Muscle of arm (tissue), 12 donors: ENCODE measurements around the gene SOBP. TPM values are rescaled to one million over a fixed set of nuclear protein-coding genes. Genes with fewer than 3 reads are reported as not detected.

Experiments used
- DNase-seq: peaks from one replicate; pipeline ENCODE4 v3.0.0-alpha.2; 2013
- polyA plus RNA-seq, 12 donors: library from polyadenylated mRNA; unstranded; fragments of 120-200 nt; gene quantifications; one replicate each; pipeline ENCODE4 v1.2.1, GENCODE V29; 2013; ENCODE audit not compliant: insufficient read length in 12 of 12

SOBP gene
- polyA plus RNA-seq, 12 donors = 13.5 to 24.4 (median 15.7) TPM; not detected in 1

DNA sequence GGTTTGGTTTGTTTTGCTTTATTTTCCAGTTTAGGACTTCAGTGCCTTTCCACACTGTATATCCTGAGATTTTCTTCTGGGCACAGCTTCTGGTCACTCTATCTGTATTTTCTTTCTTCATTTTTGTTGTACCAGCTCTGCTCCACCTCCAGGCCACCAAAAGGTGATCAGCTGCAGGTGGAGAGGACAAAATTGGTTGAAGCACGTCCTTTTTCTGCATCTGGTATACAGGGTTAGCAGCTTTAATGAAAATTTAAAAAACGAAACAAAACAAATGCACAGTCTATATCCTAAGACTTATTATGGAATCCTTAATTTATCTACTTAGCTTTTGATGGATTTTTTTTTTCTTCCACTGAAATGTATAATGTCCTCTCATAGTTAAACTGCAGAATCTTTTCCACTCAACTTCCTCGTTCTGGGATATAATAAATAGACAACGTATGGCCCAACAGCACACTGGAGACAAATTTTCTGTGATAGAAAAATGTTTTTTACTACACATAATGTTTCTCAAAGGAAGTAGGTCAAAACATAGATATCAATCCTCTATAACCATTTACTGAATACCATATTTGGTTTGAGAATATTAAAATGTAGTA is 10.7 kb upstream of the SOBP start:
- no peak for DNase-seq

- no peak for DNase-seq
These were observed 4.8 kb upstream of the SOBP start for GRCh38 chr6:107485157-107485556.

DNA sequence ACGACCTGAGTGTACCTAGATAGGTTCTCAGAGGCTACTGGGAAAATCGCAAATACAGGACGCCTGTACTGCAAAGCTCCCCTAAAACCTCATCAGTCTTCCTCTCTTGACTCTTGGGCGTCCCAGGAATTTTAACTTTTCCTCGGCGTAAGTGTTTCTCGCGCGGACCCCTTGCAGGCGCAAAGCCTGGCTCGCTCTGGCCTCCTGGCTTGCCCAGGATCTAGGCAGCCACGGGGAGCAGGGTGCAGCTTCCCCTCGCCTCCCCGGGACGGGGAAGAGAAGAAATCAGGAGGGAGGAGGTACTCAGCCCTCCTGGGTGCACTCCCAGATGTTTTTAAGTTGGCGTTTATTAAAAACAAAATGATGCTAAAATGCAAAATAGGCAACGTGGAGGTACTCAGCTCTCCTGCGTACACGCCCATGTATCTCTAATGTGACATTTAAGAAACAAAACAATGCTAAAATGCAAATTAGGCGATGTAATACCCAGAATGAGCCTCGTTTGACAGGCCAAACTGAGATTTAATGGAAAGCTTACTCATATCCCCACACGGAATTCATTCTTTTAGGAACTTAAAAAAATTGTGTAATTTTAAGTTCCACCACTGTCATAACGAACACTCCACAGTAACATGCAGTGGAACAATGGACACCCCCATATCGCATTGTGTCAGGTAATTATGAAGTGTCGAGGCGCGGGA is 1.6 kb upstream of the SOBP start:
- DNase-seq = no peak

DNA sequence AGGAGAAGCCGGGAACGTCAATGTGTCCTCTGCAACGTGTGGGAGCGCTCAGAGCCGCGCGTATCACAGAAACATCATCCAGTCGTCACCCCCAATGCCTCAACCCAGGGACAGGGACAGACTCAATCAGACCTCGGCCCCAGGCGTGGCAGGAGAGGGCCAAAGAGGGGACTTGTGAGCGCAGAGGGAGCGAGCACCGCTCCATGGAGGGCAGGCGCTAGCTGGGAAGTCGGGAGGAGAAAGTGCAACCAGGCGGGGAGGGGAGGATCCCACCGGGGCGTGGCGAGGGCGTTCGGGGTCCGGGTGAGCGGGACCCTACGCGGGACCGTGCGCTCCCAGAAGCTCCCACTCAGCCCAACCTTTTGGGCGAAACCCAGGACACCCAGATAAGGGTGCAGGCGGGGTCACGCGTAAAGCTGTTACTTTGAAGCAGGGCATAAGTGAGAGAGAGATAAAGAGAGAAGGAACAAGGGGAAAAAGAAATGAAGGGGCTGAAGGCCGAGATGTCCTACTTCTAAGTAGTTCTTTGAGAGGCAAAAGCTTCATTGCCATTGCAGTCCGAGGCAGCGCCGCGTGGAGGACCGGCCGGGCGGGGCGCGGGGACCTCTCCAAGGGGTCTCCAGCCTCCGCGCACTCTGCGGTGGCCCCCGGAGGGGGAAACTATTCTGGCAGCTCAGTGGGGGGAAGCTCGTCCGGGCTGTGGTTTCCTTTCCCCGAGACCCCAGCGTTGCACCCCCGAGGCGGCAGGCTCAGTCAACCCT is 862 bp upstream of the SOBP start:
- peak; percentile 74 for DNase-seq

- no peak for DNase-seq
These were observed 735 bp downstream of the SOBP start for GRCh38 chr6:107490566-107491137.

GRCh38 chr6:107491138-107491609 is 1.3 kb downstream of the SOBP start:
- peak; percentile 87 for DNase-seq

DNA sequence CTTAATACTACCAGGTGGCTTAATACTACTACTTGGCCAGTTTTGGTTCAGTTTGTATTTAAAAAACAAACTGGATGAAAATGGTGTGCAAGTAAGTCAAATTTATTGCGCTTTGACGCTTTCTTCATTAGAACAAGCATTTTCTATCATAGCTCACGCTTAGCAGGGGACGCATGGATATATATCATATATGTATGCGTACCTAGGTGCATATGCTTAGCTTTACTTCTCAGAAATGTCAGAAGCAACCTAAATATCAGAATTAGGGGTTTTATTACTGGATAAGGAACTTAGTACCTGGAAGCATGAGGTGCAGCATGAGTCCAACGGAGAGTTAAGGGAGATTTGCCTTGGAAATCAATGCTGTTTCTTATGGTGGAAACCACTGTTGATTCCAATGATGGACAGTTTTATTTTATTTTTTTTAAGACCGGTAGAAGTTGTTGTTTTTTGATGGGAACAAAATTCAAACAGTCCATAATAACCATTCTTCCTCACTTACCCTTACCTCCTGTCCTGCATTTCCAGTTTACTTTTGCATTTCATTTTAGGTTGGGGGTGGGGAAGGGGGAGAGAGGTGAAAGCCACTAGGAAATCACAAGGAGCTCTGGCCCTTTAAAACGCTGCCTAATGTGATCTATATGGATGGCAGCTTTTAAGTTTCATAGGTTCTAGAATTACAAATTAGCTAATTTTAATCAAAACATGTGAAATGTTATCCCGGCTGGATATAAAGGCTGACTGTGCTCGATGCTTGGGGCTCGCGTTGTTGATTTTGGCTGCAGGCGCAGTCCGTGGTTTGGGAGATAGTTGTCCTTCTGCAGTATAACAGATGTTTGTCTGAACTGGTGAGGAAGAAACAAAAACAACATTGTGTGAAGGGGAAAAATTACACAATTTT is 2.1 kb downstream of the SOBP start:
- DNase-seq = peak; percentile 72

DNA sequence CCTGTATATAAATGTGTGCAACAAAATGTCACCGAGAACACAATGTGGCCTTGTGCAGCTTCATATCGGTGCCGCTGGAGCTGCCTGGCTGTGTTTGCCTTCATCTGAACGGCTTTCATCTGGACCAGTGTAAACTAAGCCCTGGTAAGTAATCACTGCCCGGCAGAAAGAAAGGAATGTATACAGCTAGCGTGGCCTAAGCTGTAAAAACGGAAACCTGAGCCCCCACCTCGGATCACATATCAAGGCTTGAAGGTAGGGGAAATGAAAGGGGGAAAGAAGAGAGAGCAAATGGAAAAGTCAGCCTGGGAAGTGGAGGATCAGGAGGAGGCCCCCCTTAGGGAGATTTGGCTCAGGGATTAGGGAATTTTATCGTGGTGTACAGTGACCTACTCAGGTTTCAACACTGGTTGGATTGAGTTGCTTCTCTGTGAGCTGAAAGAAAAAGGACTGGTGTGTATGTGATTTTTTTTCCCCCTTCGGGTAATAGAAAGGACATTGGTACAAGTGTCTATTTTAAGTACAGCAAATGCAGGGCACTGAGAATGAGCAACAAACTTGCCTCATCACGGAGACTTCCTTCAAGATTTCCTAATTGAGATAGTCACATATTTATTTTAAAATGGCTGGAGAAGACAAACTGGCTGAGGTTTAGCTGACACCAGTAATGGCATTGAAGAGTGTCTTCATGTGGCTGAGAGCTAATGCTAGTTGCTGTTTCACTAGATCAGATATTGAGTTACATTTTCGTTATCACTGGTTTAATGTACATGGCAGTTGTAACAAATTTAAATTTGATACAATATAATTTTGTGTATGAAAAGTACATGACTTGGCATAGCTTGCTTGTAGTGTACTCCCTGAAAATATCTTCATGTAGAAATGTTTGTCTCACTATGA is 3.5 kb downstream of the SOBP start:
- peak; percentile 38 for DNase-seq

DNA sequence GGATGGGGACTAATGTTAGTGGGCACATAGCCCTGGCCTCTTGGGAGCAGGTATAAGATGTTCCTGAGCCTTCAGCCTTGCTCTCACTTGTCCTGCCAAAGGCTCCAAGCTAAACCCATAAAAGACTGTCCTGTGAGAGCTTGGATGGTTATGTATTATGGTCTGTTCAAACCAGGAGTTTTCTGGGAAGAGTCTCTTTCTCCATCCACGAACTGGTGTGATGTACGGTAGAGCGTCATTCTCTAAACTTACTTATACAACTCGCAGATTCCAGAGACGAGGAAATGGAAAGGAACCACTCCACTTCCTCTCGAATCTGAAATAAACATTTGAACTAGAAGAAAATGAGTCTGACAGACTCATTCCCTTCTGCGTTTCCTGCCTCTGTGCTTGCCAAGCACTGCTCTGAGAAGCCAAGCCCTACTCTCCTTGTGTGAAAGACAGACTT is 5.3 kb downstream of the SOBP start:
- DNase-seq = peak; percentile 84

- DNase-seq = peak; percentile 24
These were observed 6.1 kb downstream of the SOBP start for GRCh38 chr6:107495971-107496370.

DNA sequence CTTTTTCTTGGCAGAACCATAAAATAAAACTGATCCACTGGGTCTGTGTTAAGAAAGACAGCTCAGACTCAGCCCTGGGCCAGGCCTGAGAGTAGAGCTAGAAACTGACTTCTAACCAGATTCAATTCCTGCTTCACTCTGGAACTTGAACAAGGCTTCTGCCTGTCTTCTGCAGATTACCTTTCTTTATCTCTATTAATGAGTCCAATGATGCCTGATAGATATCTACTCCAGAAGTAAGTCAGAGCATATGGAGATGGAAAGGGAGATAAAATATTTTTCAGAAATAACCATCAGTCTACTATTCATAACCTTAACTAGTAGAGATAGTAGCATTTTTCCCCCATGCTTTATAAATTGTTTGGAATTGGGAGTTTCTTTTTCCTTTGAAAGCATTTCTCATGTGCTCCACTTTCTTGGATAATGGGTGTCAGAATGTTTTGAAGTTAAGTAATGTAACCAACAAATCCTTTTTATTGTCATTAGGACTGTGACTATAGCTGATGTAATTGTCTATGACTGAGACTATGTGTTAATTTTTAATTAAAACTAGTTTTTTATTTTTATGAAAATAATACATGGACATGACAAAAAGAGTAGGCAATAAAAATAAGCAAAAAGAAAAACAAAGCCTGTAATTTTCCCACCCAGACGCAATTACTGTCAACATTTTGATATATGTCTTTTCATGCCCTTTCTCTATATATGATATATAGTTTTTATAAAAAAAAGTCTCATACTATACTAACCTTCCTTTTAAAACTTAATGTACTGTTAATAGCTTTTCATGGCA is 7.2 kb downstream of the SOBP start:
- no peak for DNase-seq

GRCh38 chr6:107504270-107505026 is 14.5 kb downstream of the SOBP start:
- DNase-seq = no peak

GRCh38 chr6:107506145-107506544 is 16.2 kb downstream of the SOBP start:
- DNase-seq = no peak

DNA sequence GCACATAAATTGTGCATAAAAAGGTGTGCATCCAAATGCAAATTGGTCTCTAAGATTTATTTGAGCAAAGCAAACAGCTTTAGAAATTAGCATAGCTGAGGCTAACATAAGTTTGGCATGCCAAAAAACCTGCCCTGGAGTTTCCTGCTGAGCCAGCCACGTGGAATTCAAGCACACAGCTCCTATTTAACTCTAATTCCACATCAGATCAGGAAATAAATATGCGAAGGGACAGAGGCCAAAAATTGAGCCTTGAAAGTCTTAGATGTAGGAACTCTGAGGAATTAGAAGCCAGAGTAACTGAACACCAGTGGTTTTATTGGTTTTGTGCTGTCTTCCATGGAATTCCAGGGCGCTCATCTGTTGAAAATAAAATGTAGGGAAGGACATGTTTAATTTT is 19.6 kb downstream of the SOBP start:
- peak; percentile 27 for DNase-seq

DNA sequence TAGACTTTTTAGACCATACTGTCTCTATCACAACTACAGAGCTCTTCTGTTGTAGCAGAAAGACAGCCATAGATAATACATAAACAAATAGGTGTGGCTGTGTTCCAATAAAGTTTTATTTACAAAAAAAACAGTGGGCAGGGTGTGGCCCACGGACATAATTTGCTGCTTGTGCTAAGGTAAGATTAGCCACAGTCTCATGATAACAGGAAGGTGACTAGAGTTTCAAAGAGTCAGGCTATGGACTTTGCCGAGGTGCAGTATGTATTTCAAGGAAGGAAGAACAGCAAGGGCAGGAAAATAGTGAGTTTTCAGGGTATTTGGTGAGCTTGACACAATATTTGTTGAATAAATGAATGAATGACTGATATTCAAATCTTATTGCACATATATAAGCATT is 20.2 kb downstream of the SOBP start:
- no peak for DNase-seq

DNA sequence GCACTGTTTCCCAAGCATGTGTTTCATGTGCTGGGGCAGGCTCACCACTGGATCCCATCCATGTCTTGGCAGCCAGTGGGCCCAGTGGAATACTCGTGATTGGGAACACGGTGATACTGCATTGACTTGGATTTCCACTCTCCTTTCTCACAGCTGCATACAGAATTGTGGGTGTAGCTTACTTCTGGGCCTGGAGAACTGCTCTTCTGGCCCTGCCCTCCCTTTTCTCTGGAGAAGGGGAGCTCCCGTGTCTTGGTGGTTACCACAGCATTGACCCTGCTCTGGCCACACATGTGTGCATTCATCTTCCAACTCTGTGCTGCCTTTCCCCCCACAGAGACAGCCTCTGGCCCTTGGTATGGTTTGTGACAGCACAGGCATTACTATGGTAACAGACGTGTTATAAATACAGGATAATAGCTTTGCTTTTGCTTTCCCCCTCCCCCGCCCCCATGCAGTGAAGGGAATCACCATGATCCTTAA is 21.6 kb downstream of the SOBP start:
- DNase-seq = peak; percentile 76

GRCh38 chr6:107513214-107513613 is 23.3 kb downstream of the SOBP start:
- no peak for DNase-seq

- DNase-seq = no peak
These were observed 26.0 kb downstream of the SOBP start for GRCh38 chr6:107515955-107516354.
